AG20443 (cell line): Measurements from ENCODE around the gene DPF3.

Experiments used
- DNase-seq: peaks from one replicate; pipeline ENCODE4 v3.0.0; 2012; ENCODE audit warnings: low spot score, mixed read lengths

Gene DPF3

DNA sequence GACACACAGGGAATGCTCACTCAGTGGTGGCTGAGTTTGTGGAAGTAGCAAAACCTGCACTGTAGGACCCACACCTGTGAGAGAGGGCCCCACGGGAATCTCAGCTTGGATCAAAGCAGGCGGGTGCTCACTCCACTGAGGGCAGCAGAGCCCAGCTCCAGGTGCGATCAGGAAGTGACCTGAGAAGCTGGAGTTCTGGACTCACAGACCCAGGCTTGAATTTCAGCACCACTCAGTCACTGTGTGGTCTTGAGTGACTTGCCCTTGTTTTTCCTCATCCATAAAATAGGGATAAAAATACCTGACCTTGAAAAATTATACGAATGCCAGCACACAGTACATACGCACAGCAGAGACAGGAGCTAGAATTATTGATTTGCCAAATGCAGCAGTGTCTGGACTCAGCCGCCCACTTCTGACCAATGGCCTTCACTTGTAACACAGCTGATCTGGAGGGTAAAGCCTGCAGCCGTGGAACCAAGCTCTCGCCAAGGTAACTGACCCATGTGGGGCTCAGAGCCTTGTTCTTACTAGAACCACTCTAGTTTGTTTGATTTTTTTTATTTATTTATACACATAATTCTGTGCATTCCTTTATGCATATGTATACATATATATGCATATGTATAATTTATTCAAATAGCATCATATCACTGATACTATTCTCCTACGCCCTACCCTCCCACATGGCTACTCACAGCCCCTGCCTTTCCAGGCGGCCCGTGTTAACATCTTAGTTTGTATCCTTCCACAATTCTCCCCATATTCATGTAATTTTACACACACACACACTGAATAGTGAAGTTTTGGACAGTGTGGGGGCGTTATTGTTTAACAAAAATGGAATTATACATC is 53.9 kb downstream of the DPF3 start:
- DNase-seq, result no peak

DNA sequence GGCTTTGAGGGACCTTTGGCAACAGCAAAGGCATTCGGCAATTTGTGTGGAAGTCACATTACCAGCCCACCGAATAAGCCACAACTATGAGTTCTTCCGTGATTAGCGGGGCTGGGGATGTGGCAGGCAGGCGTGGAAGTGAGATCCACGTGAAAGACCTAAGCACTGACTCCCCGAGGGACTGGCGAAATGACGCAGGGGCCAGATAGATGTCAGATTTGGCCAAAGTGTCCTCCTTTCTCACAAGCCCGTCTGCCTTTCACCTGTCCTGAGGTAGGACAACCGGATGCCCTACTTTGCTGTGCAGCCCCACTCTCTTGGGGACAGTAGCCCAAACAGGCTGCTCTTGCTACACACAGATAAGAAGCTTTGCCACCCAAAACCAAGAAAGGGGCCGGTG is 54.5 kb downstream of the DPF3 start:
- DNase-seq, result no peak

DNA sequence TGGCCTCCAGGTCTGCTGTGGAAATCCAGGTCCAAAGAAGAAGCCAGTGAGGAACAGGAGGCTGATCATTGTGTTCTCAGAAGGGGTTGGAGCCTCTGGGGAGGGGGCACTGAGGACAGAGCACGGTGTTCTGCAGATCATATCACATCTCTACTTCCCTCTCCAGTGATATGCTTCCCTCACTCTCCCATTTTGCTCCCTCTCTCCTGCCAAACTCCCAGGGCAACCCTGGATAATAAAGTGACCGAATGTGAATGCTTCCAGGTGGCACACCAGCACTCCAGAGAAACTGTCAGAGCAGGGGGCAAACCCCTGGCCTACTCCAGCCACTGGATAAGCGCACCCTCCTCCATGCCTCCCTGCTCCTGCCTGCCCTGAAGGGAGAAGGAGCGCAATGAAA is 57.8 kb downstream of the DPF3 start:
- DNase-seq, result no peak

DNA sequence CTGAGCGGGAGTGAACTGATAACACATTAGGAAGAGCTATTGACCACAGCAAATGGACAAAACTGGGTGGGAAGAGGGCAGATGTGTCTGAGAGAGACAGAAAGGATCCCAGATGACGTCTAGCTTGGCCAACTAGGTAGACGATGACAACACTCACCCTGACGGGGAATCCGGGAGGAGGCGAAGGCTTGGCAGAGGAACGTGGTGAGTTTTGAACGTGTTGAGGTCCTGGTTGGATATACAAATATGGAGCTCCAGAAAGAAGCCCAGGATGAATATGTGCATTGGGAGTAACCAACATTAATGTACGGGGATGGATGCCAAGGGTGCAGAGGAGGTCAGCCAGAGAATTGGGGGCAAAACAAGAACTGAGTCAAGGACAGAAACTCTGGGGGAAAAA is 60.7 kb downstream of the DPF3 start:
- no peak for DNase-seq

DNA sequence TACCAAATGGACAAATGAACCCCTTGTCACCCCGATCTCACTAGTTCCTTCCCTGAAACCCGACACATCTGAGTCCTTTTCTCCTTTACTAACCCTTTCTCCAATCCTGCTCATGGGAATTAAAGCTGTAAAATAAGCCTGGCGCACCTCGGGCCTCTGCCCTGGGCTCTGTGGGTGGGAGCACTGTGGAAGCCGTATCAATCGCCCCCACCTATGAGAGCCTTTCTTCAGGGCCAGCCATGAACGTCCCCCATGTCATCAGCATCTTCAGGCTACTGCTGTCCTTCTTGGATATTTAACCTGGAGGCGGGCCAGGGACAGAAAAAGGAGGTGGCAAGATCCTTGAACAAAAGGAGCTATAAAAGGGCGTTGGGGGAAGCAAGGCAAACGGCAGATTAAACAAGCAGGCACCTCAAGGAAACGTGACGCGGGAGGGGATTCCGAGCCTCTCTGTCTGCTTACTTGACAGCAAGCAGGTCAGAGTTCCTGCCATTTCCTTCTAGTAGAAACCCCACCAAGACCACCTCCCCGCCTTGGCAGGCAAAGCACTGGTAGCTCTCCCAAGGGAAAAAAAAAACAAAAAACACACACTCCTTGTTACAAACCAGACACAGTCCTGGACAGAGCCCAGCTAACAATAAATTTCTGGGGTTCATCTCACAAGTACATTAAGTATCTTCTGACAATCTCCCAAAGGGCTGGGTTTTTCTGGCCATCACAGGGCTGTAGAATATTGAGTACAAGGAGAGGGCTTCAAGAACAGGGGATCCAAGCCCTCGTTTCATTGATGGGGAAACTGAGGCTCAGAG is 62.9 kb downstream of the DPF3 start:
- no peak for DNase-seq

DNA sequence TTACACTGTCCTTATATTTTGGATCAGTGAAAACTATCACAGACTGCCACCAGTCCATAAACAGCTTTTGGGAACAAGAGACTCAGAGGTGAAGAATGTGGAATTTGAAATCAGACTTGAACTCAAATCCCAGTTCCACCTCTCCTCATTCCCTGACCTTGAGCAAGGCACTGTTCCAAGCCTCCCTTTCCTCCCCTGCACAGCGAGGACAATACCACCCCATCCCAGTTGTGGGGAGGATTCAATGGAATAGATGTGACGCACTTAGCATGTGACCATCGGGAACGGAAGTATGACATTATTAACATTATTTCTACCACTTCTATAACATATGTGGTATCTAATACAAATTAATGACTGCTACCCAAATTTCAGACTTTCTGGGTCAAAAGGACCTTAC is 63.5 kb downstream of the DPF3 start:
- DNase-seq, result no peak

DNA sequence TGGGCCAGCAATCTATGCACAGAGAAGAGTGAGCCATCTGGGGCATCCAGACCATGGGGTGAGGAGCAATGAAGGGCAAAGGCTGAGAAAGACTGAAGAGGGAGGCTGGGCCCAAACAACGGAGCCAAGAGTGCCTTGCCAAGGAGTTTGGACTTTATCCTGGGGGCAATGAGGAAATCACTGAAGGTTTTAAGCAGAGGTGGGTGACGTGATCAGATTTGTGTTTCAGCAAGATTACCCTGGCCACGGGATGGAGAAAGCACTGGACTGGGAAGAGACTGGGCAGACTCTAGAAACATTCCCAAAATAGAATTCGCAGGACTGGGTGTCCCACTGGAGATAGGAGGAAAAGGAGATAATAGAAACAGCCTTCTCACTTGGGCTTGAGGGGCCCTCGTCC is 65.3 kb downstream of the DPF3 start:
- DNase-seq, result no peak

DNA sequence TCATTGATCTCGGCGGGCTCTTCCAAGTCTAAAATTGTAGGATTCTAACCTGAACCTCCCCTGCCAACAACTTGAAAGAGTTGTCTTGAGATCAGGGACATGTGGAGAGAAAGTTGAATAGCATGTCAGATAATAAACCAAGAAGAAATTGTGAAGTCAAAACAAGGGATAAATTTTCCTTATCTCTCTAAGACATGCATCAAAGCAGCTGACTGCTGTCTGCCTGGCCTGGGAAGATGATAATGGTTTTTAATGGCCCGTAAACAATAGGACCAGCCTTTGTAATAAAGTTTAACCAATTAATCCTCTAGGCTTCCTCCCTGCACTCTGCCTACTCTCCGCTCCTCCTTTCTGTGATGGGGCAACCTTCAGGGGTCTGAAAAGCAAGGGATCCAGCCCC is 67.9 kb downstream of the DPF3 start:
- no peak for DNase-seq

DNA sequence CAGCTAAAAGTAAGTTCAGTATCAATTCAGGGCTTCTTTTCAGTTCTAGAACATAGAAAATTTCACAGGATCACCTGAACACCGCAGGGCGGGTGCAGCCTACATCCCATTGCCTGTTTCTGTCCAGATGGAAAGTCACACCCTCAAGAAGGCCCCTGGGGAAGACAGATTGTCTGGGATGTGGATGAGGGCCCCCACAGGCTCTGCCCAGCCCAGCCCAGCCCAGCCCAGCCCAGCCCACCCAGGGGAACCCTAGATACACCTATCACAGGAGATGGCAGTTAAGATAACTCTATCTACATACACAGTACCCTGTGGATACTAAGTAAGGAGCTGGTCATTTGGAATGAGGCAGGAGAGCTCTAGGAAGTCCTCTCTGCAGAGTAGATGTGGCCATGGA is 68.4 kb downstream of the DPF3 start:
- no peak for DNase-seq

DNA sequence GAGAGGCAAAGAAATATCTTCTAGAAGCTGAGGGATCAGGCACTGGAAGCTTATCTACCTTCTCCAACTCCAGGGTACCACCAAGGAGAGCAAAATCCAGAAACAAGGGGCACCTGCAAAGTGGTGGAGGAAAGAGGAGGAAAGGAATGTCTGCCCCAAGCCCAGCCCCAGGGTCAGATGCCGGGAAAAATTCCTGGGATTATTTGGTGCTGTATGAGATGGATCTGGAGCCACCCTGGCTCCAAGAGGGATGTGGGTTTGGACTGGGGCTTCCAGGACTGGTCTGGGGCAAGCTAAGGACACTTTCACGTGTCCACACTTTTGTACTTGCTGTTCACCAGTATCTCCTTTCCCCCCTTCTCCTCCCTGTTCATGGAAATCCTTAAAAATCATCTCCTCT is 69.8 kb downstream of the DPF3 start:
- no peak for DNase-seq

DNA sequence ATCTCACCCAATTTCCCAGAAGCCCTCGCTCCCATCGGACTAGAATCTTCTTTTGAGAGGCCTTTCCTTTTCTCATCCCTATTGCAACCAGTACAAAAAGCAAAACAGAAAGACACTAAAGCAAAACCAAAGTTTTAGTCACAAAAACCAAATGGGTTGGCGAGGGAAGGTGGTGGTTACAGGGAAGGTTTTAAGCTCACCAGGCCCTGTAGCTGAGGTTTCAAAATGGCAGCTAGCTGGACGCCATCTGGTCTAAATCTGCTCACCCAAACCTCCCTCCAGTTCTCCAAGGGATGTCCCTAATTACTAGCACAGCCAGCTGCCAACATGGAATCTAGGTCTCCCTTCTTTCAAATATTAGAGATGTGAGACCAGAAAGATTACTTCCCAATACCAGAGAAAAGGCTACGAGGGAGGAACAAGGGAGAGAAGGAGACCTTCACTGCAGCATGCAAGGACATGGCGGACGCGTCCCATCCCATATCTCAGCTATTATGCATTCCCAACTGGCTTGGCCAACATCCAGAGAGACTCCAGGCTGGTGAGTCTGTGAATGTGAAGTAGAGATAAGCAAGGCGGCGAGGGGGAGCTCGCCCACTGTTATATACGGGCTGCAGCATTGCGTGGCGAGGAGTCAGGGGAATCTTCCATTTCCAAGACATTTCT is 70.8 kb downstream of the DPF3 start:
- DNase-seq, result no peak

DNA sequence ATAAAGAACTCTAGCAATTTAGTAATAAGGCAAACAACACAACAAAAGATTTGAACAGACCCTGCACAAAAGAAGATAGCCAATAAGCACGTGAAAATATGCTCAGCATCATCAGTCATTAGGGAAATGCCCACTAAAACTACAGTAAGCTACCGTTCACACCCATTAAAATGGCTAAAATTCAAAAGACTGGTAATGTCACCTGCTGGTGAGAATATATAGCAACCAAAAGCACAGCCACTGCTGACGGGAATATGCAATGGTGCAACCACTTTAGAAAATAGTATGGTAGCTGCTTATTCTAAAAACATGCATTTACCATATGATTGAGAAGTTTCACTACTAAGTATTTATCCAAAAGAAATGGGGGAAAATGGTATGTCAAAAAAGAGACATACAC is 74.9 kb downstream of the DPF3 start:
- DNase-seq, result no peak

DNA sequence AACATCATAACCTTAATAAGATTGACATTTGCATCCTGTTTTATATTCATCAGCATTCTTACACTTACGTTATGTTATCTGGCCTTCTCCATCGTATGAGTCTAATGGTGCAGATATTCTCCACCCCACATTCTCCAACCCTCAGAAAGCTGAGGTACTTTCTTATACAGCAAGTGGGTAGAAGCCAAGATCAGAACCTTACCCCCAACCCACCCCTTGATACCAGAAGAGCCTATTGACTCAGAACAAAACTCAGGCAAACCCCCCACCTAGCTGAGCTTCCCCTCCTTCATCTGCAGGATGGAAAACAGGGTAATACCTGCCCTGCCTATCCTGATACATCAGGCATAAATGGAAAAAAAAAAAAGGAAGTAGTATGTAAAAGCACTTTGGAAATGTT is 77.6 kb downstream of the DPF3 start:
- DNase-seq, result no peak

DNA sequence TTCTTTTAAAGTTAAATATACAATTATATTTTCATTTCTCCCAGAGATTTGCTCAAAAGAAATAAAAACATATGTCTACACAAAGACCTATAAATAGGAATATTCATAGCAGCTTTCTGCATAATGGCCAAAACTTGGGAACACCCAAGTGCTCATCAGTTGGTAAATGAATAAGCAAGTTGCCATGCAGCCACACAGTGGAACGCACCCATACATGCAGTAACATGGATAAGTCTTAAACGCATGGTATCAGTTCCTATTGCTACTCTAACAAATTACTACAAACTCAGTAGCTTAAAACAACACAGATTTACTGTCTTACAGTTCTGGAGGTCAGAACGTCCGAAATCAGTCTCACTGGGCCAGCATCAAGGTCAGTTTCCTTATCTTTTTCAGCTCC is 78.5 kb downstream of the DPF3 start:
- no peak for DNase-seq

DNA sequence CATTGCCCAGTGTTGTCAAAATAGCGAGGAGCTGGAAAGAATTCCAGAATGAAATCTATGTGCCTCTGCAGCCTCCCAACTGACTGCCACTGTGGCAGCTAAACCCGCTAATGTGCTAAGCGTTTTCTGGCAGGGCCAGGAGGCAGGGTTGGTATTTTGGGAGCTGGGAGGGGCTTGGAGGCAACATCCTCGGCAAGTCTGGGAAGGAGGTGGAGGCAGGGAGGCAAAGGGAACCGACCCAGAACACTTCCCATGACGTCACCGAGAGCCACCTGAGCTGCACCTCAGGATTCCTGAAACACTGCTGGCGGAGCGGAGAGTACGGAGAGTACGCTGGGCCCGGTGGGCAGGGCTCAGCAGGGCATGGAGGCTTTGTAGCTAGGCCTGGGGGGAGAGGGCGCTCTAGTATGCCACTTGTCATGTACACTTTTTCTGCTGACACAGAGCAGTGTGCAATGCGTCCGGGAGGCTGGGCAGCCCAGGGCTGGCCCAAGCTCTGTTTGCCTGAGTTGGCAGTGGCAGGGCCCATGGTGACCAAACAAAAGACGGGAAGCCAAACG is 81.5 kb downstream of the DPF3 start:
- no peak for DNase-seq

DNA sequence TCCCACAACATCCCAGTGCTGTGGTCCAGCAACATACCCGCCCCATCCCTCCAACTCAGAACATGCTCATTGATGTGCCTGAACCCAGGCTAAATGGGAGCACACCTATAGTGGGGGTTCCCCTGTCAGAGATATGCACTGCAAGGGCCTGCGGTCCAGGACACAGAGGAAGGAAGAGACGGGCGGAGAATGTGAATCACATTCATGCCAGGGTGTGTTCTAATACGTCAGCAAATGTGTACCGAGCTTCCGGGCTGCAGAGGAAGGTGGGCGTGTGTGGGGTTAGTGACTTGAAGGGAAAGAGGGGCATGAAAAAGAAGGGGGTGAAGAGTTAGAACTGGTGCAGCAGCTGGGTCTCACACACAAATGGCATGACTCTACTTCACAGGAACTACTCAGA is 83.7 kb downstream of the DPF3 start:
- DNase-seq, result no peak

DNA sequence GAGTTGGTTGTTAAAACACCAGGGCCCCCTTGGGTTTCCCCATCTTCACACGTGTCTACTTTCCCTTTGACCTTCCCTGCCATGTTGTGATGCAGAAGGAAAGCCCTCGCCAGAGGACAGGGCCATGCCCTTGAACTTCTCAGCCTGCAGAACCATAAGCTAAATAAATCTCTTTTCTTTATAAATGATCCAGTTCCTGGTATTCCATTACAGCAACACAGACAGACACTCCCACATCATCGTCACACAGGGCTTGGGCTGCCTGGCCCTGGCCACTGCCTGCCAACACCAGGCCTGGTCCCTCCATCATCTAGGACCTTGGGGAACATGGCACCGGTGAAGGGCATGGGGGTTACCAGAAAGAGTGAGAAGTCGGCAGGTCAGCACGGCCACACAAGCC is 84.8 kb downstream of the DPF3 start:
- no peak for DNase-seq

DNA sequence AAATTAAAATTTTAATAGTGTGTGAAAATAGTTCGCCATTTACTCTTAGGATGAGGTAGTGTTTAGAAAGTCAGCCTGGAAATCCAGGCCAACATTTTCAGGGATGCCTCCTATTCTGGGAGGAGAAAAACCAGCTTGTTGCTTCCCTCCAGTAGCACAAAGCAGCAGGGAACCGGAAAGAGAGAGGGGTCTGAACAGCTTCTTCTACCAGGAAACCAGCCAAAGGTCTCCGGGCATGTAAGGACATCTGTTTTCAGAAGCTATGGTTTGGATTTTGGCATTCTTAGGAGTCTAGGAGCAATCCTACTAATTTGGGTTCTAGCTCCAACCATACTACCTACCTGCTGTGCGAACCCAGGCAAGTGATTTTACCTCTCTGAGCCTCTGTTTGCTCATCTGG is 85.3 kb downstream of the DPF3 start:
- no peak for DNase-seq

DNA sequence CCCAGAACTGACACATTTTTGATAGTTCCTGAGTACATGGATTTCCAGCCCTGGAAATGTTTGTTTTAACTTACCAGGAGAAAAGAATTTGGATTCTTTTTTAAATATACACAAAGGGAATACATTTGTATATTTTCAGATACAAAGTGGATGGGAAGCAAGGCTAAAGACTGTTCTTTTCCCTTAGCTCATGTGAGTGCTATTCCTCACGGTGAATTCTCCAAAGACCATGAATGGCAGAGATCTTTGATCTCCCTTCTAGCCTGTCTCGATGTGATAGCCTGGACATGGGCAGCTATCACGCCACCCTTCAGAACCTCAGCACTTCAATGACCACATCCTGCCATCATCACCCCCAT is 91.3 kb downstream of the DPF3 start:
- no peak for DNase-seq

DNA sequence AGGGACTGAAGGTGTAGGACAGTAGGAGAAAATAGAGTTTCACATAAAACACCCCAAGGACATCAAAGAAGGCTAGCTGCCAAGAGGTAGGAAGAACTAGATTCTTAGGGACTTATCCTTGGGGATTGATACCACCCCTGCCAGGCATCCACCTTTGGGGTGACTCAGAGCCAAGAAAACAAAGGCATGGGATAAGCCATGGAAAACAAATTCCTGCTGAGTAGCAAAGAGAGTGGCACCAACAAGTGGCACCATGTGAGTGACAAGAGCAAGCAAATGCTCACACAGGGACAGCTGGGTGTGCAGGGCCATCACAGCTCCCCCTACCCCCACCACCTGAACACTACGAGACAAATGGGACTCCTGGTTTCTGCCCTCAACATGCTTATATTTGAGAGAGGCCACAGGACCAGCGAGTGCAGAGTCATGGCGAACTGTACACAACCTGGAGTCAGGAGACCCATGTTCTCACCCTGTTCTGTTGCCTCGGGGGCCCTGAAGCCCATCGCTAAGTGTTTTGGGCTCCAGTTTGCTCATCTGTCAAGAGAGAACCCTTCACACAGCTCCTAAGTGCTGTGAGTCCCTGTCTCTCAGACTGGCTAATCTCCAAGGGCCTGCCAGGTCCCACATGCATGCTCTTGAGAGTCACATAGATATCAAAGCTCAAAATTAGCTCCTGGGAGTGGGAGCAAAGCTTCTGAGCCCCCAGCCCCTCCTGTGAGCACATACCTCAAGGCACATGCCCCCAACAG is 91.9 kb downstream of the DPF3 start:
- DNase-seq, result no peak

DNA sequence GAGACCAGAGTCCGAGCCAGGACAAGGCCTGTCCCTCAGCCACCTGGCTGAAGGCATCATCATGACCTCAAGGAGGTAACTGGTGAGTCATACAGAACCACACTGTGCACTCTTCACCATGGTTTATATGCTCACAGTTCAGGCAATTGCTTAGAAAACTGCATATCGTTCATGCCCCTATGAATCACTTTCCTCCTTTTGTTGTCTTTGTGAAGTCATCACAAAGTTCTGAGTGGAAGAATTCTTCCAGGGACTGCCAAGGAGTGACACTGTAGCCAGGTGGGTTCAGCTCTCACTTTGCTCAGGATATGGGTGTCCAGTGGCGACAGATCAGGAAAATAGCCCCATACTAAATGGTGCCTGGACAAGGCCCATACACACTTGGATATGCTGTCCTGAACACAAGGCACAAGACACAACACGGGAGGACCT is 92.5 kb downstream of the DPF3 start:
- peak; percentile 70 for DNase-seq

DNA sequence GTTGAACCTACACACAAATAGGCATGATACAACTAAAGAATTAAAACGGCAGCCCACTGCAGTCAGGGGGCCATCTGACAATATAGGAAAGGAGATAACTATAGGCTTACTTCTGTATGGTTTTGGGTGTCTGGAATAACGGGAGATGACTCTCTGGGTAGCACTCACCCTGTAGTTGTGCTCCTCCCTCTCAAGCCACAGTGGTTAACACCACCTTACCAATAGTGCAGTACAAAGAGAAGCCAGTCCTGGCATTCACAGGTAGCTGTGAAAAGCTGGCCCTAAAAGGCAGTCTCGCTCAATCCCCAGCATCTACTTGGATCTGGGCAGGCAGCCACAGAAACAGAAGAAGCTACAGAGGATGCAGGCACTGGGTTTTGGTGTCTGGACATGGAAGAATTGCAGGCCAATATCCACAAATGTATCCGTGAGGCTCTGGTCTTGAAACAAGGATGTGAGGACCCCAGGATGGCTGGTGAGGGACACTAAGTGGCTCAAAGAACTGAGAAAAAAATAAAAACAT is 93.0 kb downstream of the DPF3 start:
- DNase-seq, result no peak
